Caco-2 (cell line): ENCODE results near the gene SCFD1. TPM values are rescaled to one million over a fixed set of nuclear protein-coding genes. Genes with fewer than 3 reads are reported as not detected.

ENCODE experiments used
- BruUV-seq: library from RNA; stranded (reverse); fragments of 400-500 nt; replicated peaks from 2 replicates; lab custom pipeline; 2021; lab: Mats Ljungman, UMichigan
- CTCF ChIA-PET: fragments of 300-600 bp; sonication (Branson Sonifier 250); formaldehyde crosslinking; loops from one replicate; lab custom pipeline; 2022; ENCODE audit warnings: antibody characterized with exemption; lab: Charles Lee
- POLR2A ChIA-PET: fragments of 300-600 bp; sonication (Branson Sonifier 250); formaldehyde crosslinking; loops from one replicate; lab custom pipeline; 2022; ENCODE audit warnings: antibody characterized with exemption; lab: Charles Lee
- DNase-seq, 2 experiments: peaks; one replicate each; pipeline versions ENCODE4 v3.0.0 to v3.0.0-alpha.2; 2020 to 2022
- H3K27me3 ChIP-seq: replicated peaks from 2 replicates; pipeline ENCODE4 v1.6.0; 2011; ENCODE audit warnings: low read length; ENCODE audit not compliant: control insufficient read depth, insufficient read depth
- H3K36me3 ChIP-seq: 2 replicates; pipeline ENCODE4 v1.5.1; 2011; ENCODE audit warnings: low read length; ENCODE audit not compliant: control insufficient read depth, insufficient read depth
- H3K4me1 ChIP-seq: fragments of 250-450 bp; sonication (Bioruptor Pico); 2 replicates; pipeline ENCODE4 v1.5.1; 2020; ENCODE audit warnings: mild to moderate bottlenecking
- H3K4me3 ChIP-seq: 2 replicates; pipeline ENCODE4 v1.5.1; 2011; ENCODE audit warnings: low read depth, mild to moderate bottlenecking, control low read depth, low read length
- H3K9me3 ChIP-seq: fragments of 250-450 bp; sonication (Bioruptor Pico); 2 replicates; pipeline ENCODE4 v1.5.1; 2020; ENCODE audit warnings: mild to moderate bottlenecking, moderate library complexity
- H3K27ac Mint-ChIP-seq: one replicate; pipeline ENCODE4 v1.8.0; 2022; ENCODE audit warnings: mixed read lengths; ENCODE audit not compliant: unreplicated experiment
- H3K27me3 Mint-ChIP-seq: one replicate; pipeline ENCODE4 v1.8.0; 2022; ENCODE audit warnings: mixed read lengths; ENCODE audit not compliant: insufficient read depth, unreplicated experiment
- H3K36me3 Mint-ChIP-seq: one replicate; pipeline ENCODE4 v1.8.0; 2022; ENCODE audit warnings: mild to moderate bottlenecking, mixed read lengths; ENCODE audit not compliant: insufficient read depth, unreplicated experiment
- H3K4me1 Mint-ChIP-seq: one replicate; pipeline ENCODE4 v1.8.0; 2022; ENCODE audit warnings: low read depth, mixed read lengths; ENCODE audit not compliant: unreplicated experiment
- H3K4me3 Mint-ChIP-seq: one replicate; pipeline ENCODE4 v1.8.0; 2022; ENCODE audit warnings: mild to moderate bottlenecking, moderate library complexity, mixed read lengths; ENCODE audit not compliant: unreplicated experiment
- H3K9me3 Mint-ChIP-seq: one replicate; pipeline ENCODE4 v1.8.0; 2022; ENCODE audit warnings: mixed read lengths; ENCODE audit not compliant: unreplicated experiment
- intact Hi-C: fragments of 100-400 bp; cut with micrococcal nuclease; formaldehyde crosslinking; loops from one replicate; pipeline ENCODE4 v1.10.0; 2022; ENCODE audit not compliant: unreplicated experiment
- total RNA-seq: library from RNA; stranded (reverse); gene quantifications from 2 replicates; pipeline ENCODE4 v1.2.3, GENCODE V29; 2022
- TF ChIP-seq, protein P1 (sequence below), 2 experiments: fragments of 200-600 bp in 1 of 2; IDR thresholded peaks; 1 replicate in 1 of 2; 2 replicates in 1 of 2; pipeline versions ENCODE4 v1.5.1 to v1.8.0; 2011 to 2022; ENCODE audit warnings: antibody characterized with exemption in 1 of 2, control low read depth in 1 of 2, inconsistent platforms in 1 of 2, low read depth in 1 of 2, low read length in 1 of 2, mild to moderate bottlenecking in 1 of 2, moderate library complexity in 1 of 2; ENCODE audit not compliant: insufficient read depth in 1 of 2, severe bottlenecking in 1 of 2, unreplicated experiment in 1 of 2

Gene SCFD1
- total RNA-seq, 1 experiment from 2014 or later, result 78.1 TPM

- Mint-ChIP-seq H3K27me3 (peaks cover 2% of the 10 kb centered on the region), H3K4me1 (no peaks in the 10 kb centered on the region), H3K9me3 (no peaks in the 10 kb centered on the region), H3K4me3 (no peak overlapping the region), H3K36me3 (peaks cover 7% of the 10 kb centered on the region), H3K27ac (no peak overlapping the region)
- TF ChIP-seq, protein P1, sequence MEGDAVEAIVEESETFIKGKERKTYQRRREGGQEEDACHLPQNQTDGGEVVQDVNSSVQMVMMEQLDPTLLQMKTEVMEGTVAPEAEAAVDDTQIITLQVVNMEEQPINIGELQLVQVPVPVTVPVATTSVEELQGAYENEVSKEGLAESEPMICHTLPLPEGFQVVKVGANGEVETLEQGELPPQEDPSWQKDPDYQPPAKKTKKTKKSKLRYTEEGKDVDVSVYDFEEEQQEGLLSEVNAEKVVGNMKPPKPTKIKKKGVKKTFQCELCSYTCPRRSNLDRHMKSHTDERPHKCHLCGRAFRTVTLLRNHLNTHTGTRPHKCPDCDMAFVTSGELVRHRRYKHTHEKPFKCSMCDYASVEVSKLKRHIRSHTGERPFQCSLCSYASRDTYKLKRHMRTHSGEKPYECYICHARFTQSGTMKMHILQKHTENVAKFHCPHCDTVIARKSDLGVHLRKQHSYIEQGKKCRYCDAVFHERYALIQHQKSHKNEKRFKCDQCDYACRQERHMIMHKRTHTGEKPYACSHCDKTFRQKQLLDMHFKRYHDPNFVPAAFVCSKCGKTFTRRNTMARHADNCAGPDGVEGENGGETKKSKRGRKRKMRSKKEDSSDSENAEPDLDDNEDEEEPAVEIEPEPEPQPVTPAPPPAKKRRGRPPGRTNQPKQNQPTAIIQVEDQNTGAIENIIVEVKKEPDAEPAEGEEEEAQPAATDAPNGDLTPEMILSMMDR (IDR thresholded peaks at IDR 0.05; ENCODE audit: insufficient read depth in 1 of 2, low read depth in 1 of 2, low read length in 1 of 2, severe bottlenecking in 1 of 2, unreplicated experiment in 1 of 2), result no peak
- Histone ChIP-seq H3K36me3 (no peaks in the 10 kb centered on the region), H3K4me3 (no peak overlapping the region), H3K4me1 (no peaks in the 10 kb centered on the region), H3K27me3 (no peaks in the 10 kb centered on the region), H3K9me3 (no peaks in the 10 kb centered on the region)
- no TSS peak for BruUV-seq
- ChIA-PET CTCF (no interaction called here), POLR2A (no interaction called here)
- DNase-seq, result no peak
- intact Hi-C loops, result no loop called here
Observed at GRCh38 chr14:30738978-30739377, 116.9 kb downstream of the SCFD1 start.

DNA sequence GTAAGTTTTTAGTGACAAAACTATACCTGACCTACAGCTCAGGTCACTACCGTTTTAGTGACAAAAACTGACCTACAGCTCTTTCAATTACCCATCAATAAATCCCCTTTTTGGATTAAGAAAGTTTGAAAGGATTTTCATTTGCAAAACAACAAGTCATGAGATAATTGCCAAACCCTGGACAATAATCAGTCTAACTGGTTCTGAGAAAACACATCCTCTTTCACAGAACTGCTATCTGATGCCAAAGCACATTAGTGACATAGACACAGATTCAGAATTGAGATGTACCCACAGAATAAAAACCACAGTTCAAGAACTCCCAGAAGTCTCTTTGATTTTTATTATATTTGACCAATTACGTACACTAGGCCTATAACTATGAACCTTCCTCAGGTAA is 126.2 kb downstream of the SCFD1 start:
- Mint-ChIP-seq H3K27me3 (peaks cover 10% of the 10 kb centered on the region), H3K4me3 (no peak overlapping the region), H3K36me3 (no peaks in the 10 kb centered on the region), H3K4me1 (no peaks in the 10 kb centered on the region), H3K9me3 (no peaks in the 10 kb centered on the region), H3K27ac (no peak overlapping the region)
- no peaks in the 10 kb centered on the region for H3K27me3 ChIP-seq
- no peak for DNase-seq
- H3K9me3 ChIP-seq, result no peaks in the 10 kb centered on the region
- CTCF ChIA-PET, result no interaction called here
- TF ChIP-seq, protein P1 (IDR thresholded peaks at IDR 0.05; ENCODE audit: insufficient read depth in 1 of 2, low read depth in 1 of 2, low read length in 1 of 2, severe bottlenecking in 1 of 2, unreplicated experiment in 1 of 2), result no peak
- POLR2A ChIA-PET, result no interaction called here
- no peaks in the 10 kb centered on the region for H3K36me3 ChIP-seq
- no peak overlapping the region for H3K4me3 ChIP-seq
- intact Hi-C loops, result no loop called here
- no TSS peak for BruUV-seq
- no peaks in the 10 kb centered on the region for H3K4me1 ChIP-seq

- TF ChIP-seq, protein P1 (IDR thresholded peaks at IDR 0.05; ENCODE audit: insufficient read depth in 1 of 2, low read depth in 1 of 2, low read length in 1 of 2, severe bottlenecking in 1 of 2, unreplicated experiment in 1 of 2), result no peak
Observed at GRCh38 chr14:30751646-30752416, 129.7 kb downstream of the SCFD1 start.

More at GRCh38 chr14:30751646-30752416, 129.7 kb downstream of the SCFD1 start:
- Mint-ChIP-seq H3K27ac (no peak overlapping the region), H3K9me3 (no peaks in the 10 kb centered on the region), H3K36me3 (no peaks in the 10 kb centered on the region), H3K4me3 (no peak overlapping the region), H3K4me1 (no peaks in the 10 kb centered on the region), H3K27me3 (peaks cover 7% of the 10 kb centered on the region)
- H3K4me1 ChIP-seq, result no peaks in the 10 kb centered on the region
- H3K4me3 ChIP-seq, result no peak overlapping the region
- CTCF ChIA-PET, result no interaction called here
- intact Hi-C loops, result no loop called here
- BruUV-seq, result no TSS peak
- H3K27me3 ChIP-seq, result no peaks in the 10 kb centered on the region; the same call in 1 of the 2 replicates
- no peaks in the 10 kb centered on the region for H3K36me3 ChIP-seq
- DNase-seq, result no peak
- H3K9me3 ChIP-seq, result no peaks in the 10 kb centered on the region
- POLR2A ChIA-PET, result no interaction called here
